Measurements from ENCODE around the gene ZNF521.

DNA sequence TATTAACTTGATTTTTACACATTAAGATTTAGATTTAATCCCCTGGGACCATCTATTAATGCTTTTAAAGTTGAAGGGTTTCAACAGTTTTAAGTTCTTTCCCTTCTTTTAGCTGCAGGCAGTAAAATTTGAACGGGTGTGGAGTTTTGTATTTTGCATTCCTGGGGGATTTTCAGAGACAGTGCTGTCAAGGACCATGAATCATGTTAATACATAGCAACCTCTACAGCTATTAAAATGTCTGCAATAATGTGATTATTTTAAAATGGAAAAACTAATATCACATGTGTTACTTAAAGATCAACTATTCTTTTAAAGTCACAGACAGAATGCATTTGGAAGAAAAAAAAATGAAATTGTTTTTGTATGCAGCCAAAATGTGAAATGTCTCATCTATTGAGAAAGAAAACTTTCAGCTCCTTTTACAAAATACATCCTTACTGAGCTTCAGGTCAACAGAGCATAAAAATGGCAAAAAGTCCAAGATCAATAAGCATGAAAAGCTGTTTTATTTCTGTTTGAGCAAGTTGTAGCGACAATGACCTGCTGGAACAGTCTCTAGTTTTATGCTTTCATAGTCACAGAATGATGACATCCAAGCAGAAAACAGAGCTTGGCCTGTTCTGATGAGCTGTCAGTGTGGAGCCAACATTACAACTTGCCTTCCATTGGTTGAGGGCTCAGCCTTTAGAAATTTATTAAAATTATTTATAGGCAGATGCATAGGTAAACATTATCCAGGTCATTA lies 21.6 kb upstream of the ZNF521 start:
- TF ChIP-seq, protein P1, sequence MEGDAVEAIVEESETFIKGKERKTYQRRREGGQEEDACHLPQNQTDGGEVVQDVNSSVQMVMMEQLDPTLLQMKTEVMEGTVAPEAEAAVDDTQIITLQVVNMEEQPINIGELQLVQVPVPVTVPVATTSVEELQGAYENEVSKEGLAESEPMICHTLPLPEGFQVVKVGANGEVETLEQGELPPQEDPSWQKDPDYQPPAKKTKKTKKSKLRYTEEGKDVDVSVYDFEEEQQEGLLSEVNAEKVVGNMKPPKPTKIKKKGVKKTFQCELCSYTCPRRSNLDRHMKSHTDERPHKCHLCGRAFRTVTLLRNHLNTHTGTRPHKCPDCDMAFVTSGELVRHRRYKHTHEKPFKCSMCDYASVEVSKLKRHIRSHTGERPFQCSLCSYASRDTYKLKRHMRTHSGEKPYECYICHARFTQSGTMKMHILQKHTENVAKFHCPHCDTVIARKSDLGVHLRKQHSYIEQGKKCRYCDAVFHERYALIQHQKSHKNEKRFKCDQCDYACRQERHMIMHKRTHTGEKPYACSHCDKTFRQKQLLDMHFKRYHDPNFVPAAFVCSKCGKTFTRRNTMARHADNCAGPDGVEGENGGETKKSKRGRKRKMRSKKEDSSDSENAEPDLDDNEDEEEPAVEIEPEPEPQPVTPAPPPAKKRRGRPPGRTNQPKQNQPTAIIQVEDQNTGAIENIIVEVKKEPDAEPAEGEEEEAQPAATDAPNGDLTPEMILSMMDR (IDR thresholded peaks at IDR 0.05; ENCODE audit: insufficient read depth, low read depth, low read length): no peak
- TF ChIP-seq EZH2 (IDR thresholded peaks at IDR 0.05; ENCODE audit: insufficient read depth, low read length): no peak
